Measurements from ENCODE around the gene KCNIP3.
"Not testable (repeated sequence)": the region's sequence is repeated elsewhere in the genome, so short reads cannot be mapped to it uniquely, and the experiment has no call there.

KCNIP3 gene

GRCh38 chr2:95356821-95357700, 59.9 kb downstream of the KCNIP3 start:
- in situ Hi-C loops (cut with HindIII; ENCODE audit: low sequenced_read_pairs) = no loop called here

GRCh38 chr2:95357717-95358280, 60.7 kb downstream of the KCNIP3 start:
- in situ Hi-C loops (cut with HindIII; ENCODE audit: low sequenced_read_pairs) = no loop called here

- in situ Hi-C loops (cut with HindIII; ENCODE audit: low sequenced_read_pairs) = no loop called here
Measured at GRCh38 chr2:95359031-95359430, 61.9 kb downstream of the KCNIP3 start.

- in situ Hi-C loops (cut with HindIII; ENCODE audit: low sequenced_read_pairs) = no loop called here
Measured at GRCh38 chr2:95359501-95359930, 62.4 kb downstream of the KCNIP3 start.

- in situ Hi-C loops (cut with HindIII; ENCODE audit: low sequenced_read_pairs) = no loop called here
Measured at GRCh38 chr2:95361216-95361980, 64.3 kb downstream of the KCNIP3 start.

GRCh38 chr2:95362486-95362885, 65.3 kb downstream of the KCNIP3 start:
- in situ Hi-C loops (cut with HindIII; ENCODE audit: low sequenced_read_pairs) = no loop called here

GRCh38 chr2:95366514-95366913, 69.4 kb downstream of the KCNIP3 start:
- in situ Hi-C loops (cut with HindIII; ENCODE audit: low sequenced_read_pairs) = no loop called here

- in situ Hi-C loops (cut with HindIII; ENCODE audit: low sequenced_read_pairs) = no loop called here
Measured at GRCh38 chr2:95372216-95372829, 75.2 kb downstream of the KCNIP3 start.

GRCh38 chr2:95372845-95373244, 75.7 kb downstream of the KCNIP3 start:
- in situ Hi-C loops (cut with HindIII; ENCODE audit: low sequenced_read_pairs) = no loop called here

- in situ Hi-C loops (cut with HindIII; ENCODE audit: low sequenced_read_pairs) = no loop called here
Measured at GRCh38 chr2:95374029-95374428, 76.9 kb downstream of the KCNIP3 start.

GRCh38 chr2:95374451-95374920, 77.3 kb downstream of the KCNIP3 start:
- in situ Hi-C loops (cut with HindIII; ENCODE audit: low sequenced_read_pairs) = no loop called here

- in situ Hi-C loops (cut with HindIII; ENCODE audit: low sequenced_read_pairs) = no loop called here
Measured at GRCh38 chr2:95374921-95375471, 77.8 kb downstream of the KCNIP3 start.

- in situ Hi-C loops (cut with HindIII; ENCODE audit: low sequenced_read_pairs) = no loop called here
Measured at GRCh38 chr2:95375532-95376150, 78.5 kb downstream of the KCNIP3 start.

GRCh38 chr2:95376311-95377215, 79.4 kb downstream of the KCNIP3 start:
- in situ Hi-C loops (cut with HindIII; ENCODE audit: low sequenced_read_pairs) = no loop called here

GRCh38 chr2:95377216-95378123, 80.3 kb downstream of the KCNIP3 start:
- in situ Hi-C loops (cut with HindIII; ENCODE audit: low sequenced_read_pairs) = no loop called here

GRCh38 chr2:95378281-95378680, 81.1 kb downstream of the KCNIP3 start:
- in situ Hi-C loops (cut with HindIII; ENCODE audit: low sequenced_read_pairs) = not testable (repeated sequence)

GRCh38 chr2:95379371-95379831, 82.3 kb downstream of the KCNIP3 start:
- in situ Hi-C loops (cut with HindIII; ENCODE audit: low sequenced_read_pairs) = no loop called here

GRCh38 chr2:95380280-95380679, 83.1 kb downstream of the KCNIP3 start:
- in situ Hi-C loops (cut with HindIII; ENCODE audit: low sequenced_read_pairs) = no loop called here
